Body of pancreas (tissue), 4 donors: ENCODE measurements around the gene VSX1.

ENCODE experiments used
- CTCF ChIP-seq, 7 experiments: fragments of 450-650 bp in 4 of 7; fragments of 200-600 bp in 3 of 7; sonication (generic) in 3 of 7; IDR thresholded peaks; one replicate each; pipeline ENCODE4 v1.5.1; 2016 to 2019; ENCODE audit warnings: antibody characterized with exemption in 7 of 7
- POLR2A ChIP-seq, 3 donors: fragments of 450-650 bp; IDR thresholded peaks; one replicate each; pipeline ENCODE4 v1.6.1; 2016; ENCODE audit warnings: antibody characterized with exemption in 3 of 3, mild to moderate bottlenecking in 2 of 3

GRCh38 chr20:25067102-25067987, 14.6 kb downstream of the VSX1 start:
- TF ChIP-seq CTCF (IDR thresholded peaks at IDR 0.05) (no peak), POLR2A (IDR thresholded peaks at IDR 0.05) (no peak)
